B cell (primary cell): ENCODE data around the gene C5orf15. TPM values are rescaled to one million over a fixed set of nuclear protein-coding genes. Genes with fewer than 3 reads are reported as not detected.

Experiments used
- ATAC-seq: fragments of 200-7000 bp; cut with Tn5 transposase; one replicate; pipeline ENCODE4 v1.10.0; 2021; ENCODE audit warnings: low read depth, mild to moderate bottlenecking, moderate number of reproducible peaks, moderate library complexity
- CTCF ChIA-PET: fragments of 350-600 bp; sonication (Branson Sonifier 250); formaldehyde crosslinking; loops from one replicate; lab custom pipeline; 2021; ENCODE audit warnings: antibody characterized with exemption, inconsistent platforms; lab: Charles Lee
- POLR2A ChIA-PET: fragments of 350-600 bp; sonication (Branson Sonifier 250); formaldehyde crosslinking; loops from one replicate; lab custom pipeline; 2021; ENCODE audit warnings: antibody characterized with exemption; lab: Charles Lee
- DNase-seq: peaks from one replicate; pipeline ENCODE4 v3.0.0; 2013
- H2AFZ ChIP-seq: 2 replicates; pipeline ENCODE4 v1.6.1; 2012; ENCODE audit warnings: mild to moderate bottlenecking, low read depth, low read length; ENCODE audit not compliant: insufficient read depth, poor library complexity, severe bottlenecking
- H3K27ac ChIP-seq, 2 donors: 1 replicate in 1 of 2; 2 replicates in 1 of 2; pipeline ENCODE4 v1.5.1; 2012 to 2013; ENCODE audit warnings: low read length in 2 of 2, mild to moderate bottlenecking in 2 of 2, moderate library complexity in 1 of 2
- H3K27me3 ChIP-seq, 4 experiments: fragments of 200-600 bp in 1 of 4; sonication (generic) in 1 of 4; replicated peaks in 1 of 4; 1 replicate in 2 of 4; 2 replicates in 2 of 4; pipeline versions ENCODE4 v1.6.1 to v1.7.0; 2013 to 2016; ENCODE audit warnings: low read length in 3 of 4, mild to moderate bottlenecking in 2 of 4, mixed read lengths in 1 of 4, moderate library complexity in 1 of 4; ENCODE audit not compliant: insufficient read depth in 4 of 4, control insufficient read depth in 3 of 4; ENCODE audit errors: control extremely low read depth in 1 of 4
- H3K36me3 ChIP-seq, 2 experiments: replicated peaks in 1 of 2; 1 replicate in 1 of 2; 2 replicates in 1 of 2; pipeline versions ENCODE4 v1.6.1 to v1.7.1; 2013; ENCODE audit warnings: low read length in 1 of 2; ENCODE audit not compliant: insufficient read depth in 2 of 2, control insufficient read depth in 1 of 2; ENCODE audit errors: control extremely low read depth in 1 of 2, extremely low read depth in 1 of 2
- H3K4me1 ChIP-seq, 2 donors: fragments of 200-600 bp in 1 of 2; sonication (generic) in 1 of 2; 1 replicate in 1 of 2; 2 replicates in 1 of 2; pipeline versions ENCODE4 v1.5.1 to v1.6.1; 2013 to 2017; ENCODE audit warnings: low read length in 2 of 2; ENCODE audit not compliant: control insufficient read depth in 2 of 2, insufficient read depth in 2 of 2
- H3K4me2 ChIP-seq: replicated peaks from 2 replicates; pipeline ENCODE3; 2012; ENCODE audit warnings: mild to moderate bottlenecking, low read depth, low read length; ENCODE audit not compliant: poor library complexity, severe bottlenecking
- H3K4me3 ChIP-seq, 5 experiments: fragments of 200-600 bp in 1 of 5; sonication (generic) in 1 of 5; 1 replicate in 3 of 5; 2 replicates in 2 of 5; pipeline versions ENCODE4 v1.5.1 to v1.7.0; 2011 to 2016; ENCODE audit warnings: low read length in 4 of 5, mild to moderate bottlenecking in 4 of 5, low read depth in 2 of 5, control low read depth in 1 of 5, moderate library complexity in 1 of 5; ENCODE audit not compliant: insufficient read depth in 1 of 5; ENCODE audit errors: control extremely low read depth in 1 of 5, extremely low read depth in 1 of 5
- H3K79me2 ChIP-seq: fragments of 200-600 bp; sonication (generic); one replicate; pipeline ENCODE4 v1.6.0; 2016; ENCODE audit warnings: low read length; ENCODE audit not compliant: control insufficient read depth, insufficient read depth
- H3K9ac ChIP-seq: fragments of 200-600 bp; sonication (generic); 2 replicates; pipeline ENCODE4 v1.6.1; 2017; ENCODE audit warnings: mild to moderate bottlenecking, low read length, moderate library complexity
- H3K9me3 ChIP-seq, 3 donors: one replicate each; pipeline versions ENCODE4 v1.6.1 to v1.7.1; 2013; ENCODE audit warnings: low read length in 2 of 3; ENCODE audit not compliant: control insufficient read depth in 2 of 3, insufficient read depth in 1 of 3; ENCODE audit errors: control extremely low read depth in 1 of 3
- H4K20me1 ChIP-seq: 2 replicates; pipeline ENCODE4 v1.6.0; 2012; ENCODE audit warnings: mild to moderate bottlenecking, low read length; ENCODE audit not compliant: insufficient read depth, control insufficient read depth, poor library complexity, severe bottlenecking
- H3K27ac Mint-ChIP-seq: one replicate; pipeline ENCODE4 v1.8.0; 2021; ENCODE audit warnings: mixed read lengths
- H3K27me3 Mint-ChIP-seq: one replicate; pipeline ENCODE4 v1.8.0; 2021; ENCODE audit warnings: mixed read lengths
- H3K4me1 Mint-ChIP-seq: one replicate; pipeline ENCODE4 v1.8.0; 2021; ENCODE audit warnings: mixed read lengths
- H3K4me3 Mint-ChIP-seq: one replicate; pipeline ENCODE4 v1.8.0; 2021; ENCODE audit warnings: mixed read lengths
- H3K9me3 Mint-ChIP-seq: one replicate; pipeline ENCODE4 v1.8.0; 2022; ENCODE audit warnings: mixed read lengths; ENCODE audit not compliant: insufficient read depth
- CTCF ChIP-seq: fragments of 200-600 bp; IDR thresholded peaks from one replicate; pipeline ENCODE4 v1.8.0; 2022; ENCODE audit warnings: antibody characterized with exemption, mild to moderate bottlenecking
- EZH2 ChIP-seq: IDR thresholded peaks from 2 replicates; pipeline ENCODE4 v1.6.1; 2012; ENCODE audit warnings: borderline replicate concordance, low read depth, mild to moderate bottlenecking, moderate library complexity, low read length; ENCODE audit not compliant: insufficient read depth, poor library complexity, severe bottlenecking
- WGBS: methylation state at CpG from one replicate; pipeline ENCODE4 v1.1.5; 2013; ENCODE audit warnings: missing lambda C conversion rate; ENCODE audit not compliant: insufficient coverage; 5-methylcytosine and 5-hydroxymethylcytosine counted together
- intact Hi-C: fragments of 100-400 bp; cut with micrococcal nuclease; formaldehyde crosslinking; loops from one replicate; pipeline ENCODE4 v1.10.0; 2022
- polyA plus RNA-seq: library from polyadenylated mRNA; depleted of rRNA; stranded (reverse); fragments of >200 nt; gene quantifications from 2 replicates; pipeline ENCODE4 v1.2.3, GENCODE V29; 2012
- total RNA-seq, 2 donors: library from RNA; stranded (reverse); fragments of 120-200 nt in 1 of 2; gene quantifications; 1 replicate in 1 of 2; 2 replicates in 1 of 2; pipeline versions ENCODE4 v1.2.3 to v1.2.4, GENCODE V29; 2013 to 2022

The C5orf15 gene
- total and polyA plus RNA-seq, 2 donors (not counting 1 experiment from before 2014, with no cell fraction given) = 22.7 to 28.2 TPM

GRCh38 chr5:134000696-134001453 lies 32.5 kb upstream of the C5orf15 start:
- no peak overlapping the region for H3K9ac ChIP-seq
- POLR2A ChIA-PET = no interaction called here
- H3K4me1 Mint-ChIP-seq = peaks cover 68% of the 10 kb centered on the region
- 97% methylated on average over 7 of the region's 10 CpGs for WGBS
- peaks cover 83% of the 10 kb centered on the region for H3K79me2 ChIP-seq
- no peak overlapping the region for H3K4me2 ChIP-seq
- no peak overlapping the region for H3K27ac Mint-ChIP-seq
- intact Hi-C loops = no loop called here
- H3K27ac ChIP-seq = no peak overlapping the region
- H3K9me3 ChIP-seq = no peaks in the 10 kb centered on the region
- no peaks in the 10 kb centered on the region for H3K9me3 Mint-ChIP-seq
- H2AFZ ChIP-seq = no peak overlapping the region
- H3K27me3 Mint-ChIP-seq = no peaks in the 10 kb centered on the region
- TF ChIP-seq EZH2 (no peak), CTCF (no peak)
- peaks cover 2 to 6% of the 10 kb centered on the region in 2 experiments for H3K36me3 ChIP-seq
- CTCF ChIA-PET = interaction anchor here (0.9 to 1.3 kb wide), 3 partner anchors 21 to 577 kb away, joined by 3 to 4 read pairs (median 3); no protein-coding TSS in a partner anchor
- H3K4me3 ChIP-seq = no peak overlapping the region
- DNase-seq (no peak), ATAC-seq (no peak)
- no peak overlapping the region for H3K4me3 Mint-ChIP-seq
- no peaks in the 10 kb centered on the region for H3K27me3 ChIP-seq
- peaks cover 64% of the 10 kb centered on the region for H4K20me1 ChIP-seq
- peaks cover 27 to 43% of the 10 kb centered on the region in 2 donors for H3K4me1 ChIP-seq

- Histone ChIP-seq H3K9ac (no peak overlapping the region), H3K27ac (no peak overlapping the region), H3K27me3 (no peaks in the 10 kb centered on the region), H3K4me3 (no peak overlapping the region), H3K79me2 (peaks cover 91% of the 10 kb centered on the region), H3K4me2 (no peak overlapping the region), H3K36me3 (peaks cover 2 to 6% of the 10 kb centered on the region in 2 experiments), H2AFZ (no peak overlapping the region), H3K4me1 (peaks cover 29 to 42% of the 10 kb centered on the region in 2 donors), H4K20me1 (peaks cover 72% of the 10 kb centered on the region), H3K9me3 (no peaks in the 10 kb centered on the region)
- ChIA-PET CTCF (interaction anchor here (1.1 to 1.3 kb wide), 2 partner anchors 20 to 576 kb away, joined by 3 to 4 read pairs; no protein-coding TSS in a partner anchor), POLR2A (no interaction called here)
- no peak overlapping the region for H3K27ac Mint-ChIP-seq
- H3K4me3 Mint-ChIP-seq = no peak overlapping the region
- intact Hi-C loops = no loop called here
- peaks cover 69% of the 10 kb centered on the region for H3K4me1 Mint-ChIP-seq
- WGBS = 38% methylated on average over 2 of the region's 5 CpGs
- DNase-seq (no peak), ATAC-seq (no peak)
- TF ChIP-seq EZH2 = no peak
- TF ChIP-seq CTCF = no peak
- H3K27me3 Mint-ChIP-seq = no peaks in the 10 kb centered on the region
- no peaks in the 10 kb centered on the region for H3K9me3 Mint-ChIP-seq
Observed at GRCh38 chr5:134000091-134000511, 31.7 kb upstream of the C5orf15 start.
